Memory B cell (primary cell): ENCODE results near the gene OTOS.

Source experiments
- ATAC-seq: fragments of 150-1000 bp; cut with Tn5 transposase; 2 replicates; pipeline ENCODE4 v1.10.0; 2021; ENCODE audit warnings: low read depth, mild to moderate bottlenecking, moderate library complexity
- DNase-seq, 2 donors: peaks; one replicate each; pipeline ENCODE4 v3.0.0; 2022; ENCODE audit warnings: low spot score in 2 of 2
- H3K27ac Mint-ChIP-seq: one replicate; pipeline ENCODE4 v1.8.0; 2022; ENCODE audit warnings: mild to moderate bottlenecking, moderate library complexity, mixed read lengths
- H3K27me3 Mint-ChIP-seq: one replicate; pipeline ENCODE4 v1.8.0; 2022; ENCODE audit warnings: mixed read lengths
- H3K36me3 Mint-ChIP-seq: one replicate; pipeline ENCODE4 v1.8.0; 2022; ENCODE audit warnings: mild to moderate bottlenecking, mixed read lengths
- H3K4me1 Mint-ChIP-seq: one replicate; pipeline ENCODE4 v1.8.0; 2022; ENCODE audit warnings: mixed read lengths
- H3K4me3 Mint-ChIP-seq: one replicate; pipeline ENCODE4 v1.8.0; 2022; ENCODE audit warnings: mild to moderate bottlenecking, moderate library complexity, mixed read lengths
- H3K9me3 Mint-ChIP-seq: one replicate; pipeline ENCODE4 v1.8.0; 2022; ENCODE audit warnings: mixed read lengths

Gene OTOS

DNA sequence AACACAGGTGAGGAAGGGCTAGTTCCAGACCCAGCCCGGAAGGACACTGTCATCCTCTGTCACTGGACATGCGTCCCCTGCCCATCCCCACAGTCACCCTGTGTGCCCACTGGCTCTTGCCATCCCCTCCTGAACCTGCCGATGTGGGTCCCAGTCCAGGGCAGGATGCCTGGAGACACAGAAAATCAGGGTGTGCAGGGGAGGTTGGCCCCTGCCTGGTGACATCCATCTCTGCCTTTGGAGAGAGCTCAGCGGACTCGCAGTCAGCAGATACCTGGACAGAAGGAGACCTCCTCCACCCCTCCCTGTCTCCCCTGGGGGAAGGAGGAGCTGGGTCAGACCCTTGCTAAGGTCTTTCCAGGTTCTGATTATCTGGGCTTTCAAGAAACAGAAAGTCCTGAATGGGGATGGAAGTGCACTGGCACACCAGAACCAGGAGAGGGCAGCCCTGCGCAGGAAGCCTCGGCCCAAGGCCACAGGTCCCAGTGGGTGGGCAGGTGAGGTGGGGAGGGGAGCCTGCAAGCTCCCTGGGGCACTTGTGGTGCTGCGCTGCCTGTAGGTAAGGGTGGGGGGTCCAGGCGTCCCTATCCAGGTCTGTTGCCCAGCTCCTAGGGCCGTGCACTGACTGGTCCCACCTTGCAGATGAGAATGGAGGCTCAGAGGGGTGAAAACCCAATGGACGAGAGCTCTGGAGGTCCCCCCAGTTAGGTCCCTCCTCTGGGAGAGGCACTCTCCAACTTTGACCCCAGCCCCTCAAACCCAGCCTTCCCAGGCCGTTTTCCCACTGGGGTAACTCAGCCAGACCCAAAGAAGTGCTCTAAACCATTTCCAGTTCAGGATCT is 9.7 kb upstream of the OTOS start:
- peaks cover 9% of the 10 kb centered on the region for H3K4me1 Mint-ChIP-seq
- H3K27ac Mint-ChIP-seq, result no peak overlapping the region
- peak in 1 of 2 donors; percentile 34 for DNase-seq
- H3K36me3 Mint-ChIP-seq, result no peaks in the 10 kb centered on the region
- H3K4me3 Mint-ChIP-seq, result no peak overlapping the region
- peaks cover 26% of the 10 kb centered on the region for H3K27me3 Mint-ChIP-seq
- H3K9me3 Mint-ChIP-seq, result peaks cover 3% of the 10 kb centered on the region
- ATAC-seq, result peak; percentile 45

DNA sequence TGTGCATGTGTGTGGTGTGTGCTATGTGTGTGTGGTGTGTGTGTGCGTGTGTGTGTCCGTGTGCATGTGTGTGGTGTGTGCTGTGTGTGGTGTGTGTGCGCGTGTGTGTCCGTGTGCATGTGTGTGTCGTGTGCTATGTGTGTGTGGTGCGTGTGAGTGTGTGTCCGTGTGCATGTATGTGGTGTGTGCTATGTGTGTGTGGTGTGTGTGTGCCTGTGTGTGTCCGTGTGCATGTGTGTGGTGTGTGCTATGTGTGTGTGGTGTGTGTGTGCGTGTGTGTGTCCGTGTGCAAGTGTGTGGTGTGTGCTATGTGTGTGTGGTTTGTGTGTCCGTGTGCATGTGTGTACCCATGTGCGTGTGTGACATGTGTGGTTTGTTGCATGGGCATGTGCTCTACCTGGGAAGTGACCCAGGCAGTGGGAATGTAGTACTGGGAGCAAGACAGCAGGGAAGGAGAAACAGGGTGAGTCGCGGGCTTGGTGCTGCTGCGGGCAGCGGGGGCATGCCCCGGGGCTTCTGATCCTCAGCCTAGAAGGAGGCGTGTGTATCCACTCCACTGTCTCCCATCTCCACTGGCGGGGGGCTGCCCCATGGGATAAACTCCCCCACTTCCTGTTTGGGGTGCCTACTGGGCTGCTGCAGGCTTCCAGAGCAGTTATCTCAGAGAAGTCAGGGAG is 7.6 kb upstream of the OTOS start:
- Mint-ChIP-seq H3K9me3 (peaks cover 3% of the 10 kb centered on the region), H3K4me1 (peaks cover 9% of the 10 kb centered on the region), H3K27me3 (peaks cover 30% of the 10 kb centered on the region), H3K36me3 (no peaks in the 10 kb centered on the region), H3K27ac (peak overlapping the region; percentile 24), H3K4me3 (no peak overlapping the region)
- ATAC-seq, result no peak
- no peak for DNase-seq

DNA sequence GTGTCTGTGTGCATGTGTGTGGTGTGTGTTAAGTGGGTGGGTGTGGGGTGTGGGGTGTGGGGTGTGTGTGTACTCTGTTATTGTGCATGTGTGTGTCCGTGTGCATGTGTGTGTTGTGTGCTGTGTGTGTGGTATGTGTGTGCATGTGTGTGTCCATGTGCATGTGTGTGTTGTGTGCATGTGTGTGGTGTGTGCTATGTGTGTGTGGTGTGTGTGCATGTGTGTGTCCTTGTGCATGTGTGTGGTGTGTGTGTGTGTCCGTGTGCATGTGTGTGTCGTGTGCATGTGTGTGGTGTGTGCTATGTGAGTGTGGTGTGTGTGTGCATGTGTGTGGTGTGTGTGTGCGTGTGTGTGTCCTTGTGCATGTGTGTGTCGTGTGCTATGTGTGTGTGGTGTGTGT is 6.9 kb upstream of the OTOS start:
- Mint-ChIP-seq H3K4me1 (peaks cover 9% of the 10 kb centered on the region), H3K9me3 (no peaks in the 10 kb centered on the region), H3K27me3 (peaks cover 33% of the 10 kb centered on the region), H3K27ac (peak overlapping the region; percentile 24), H3K4me3 (no peak overlapping the region), H3K36me3 (no peaks in the 10 kb centered on the region)
- ATAC-seq (no peak), DNase-seq (no peak)

DNA sequence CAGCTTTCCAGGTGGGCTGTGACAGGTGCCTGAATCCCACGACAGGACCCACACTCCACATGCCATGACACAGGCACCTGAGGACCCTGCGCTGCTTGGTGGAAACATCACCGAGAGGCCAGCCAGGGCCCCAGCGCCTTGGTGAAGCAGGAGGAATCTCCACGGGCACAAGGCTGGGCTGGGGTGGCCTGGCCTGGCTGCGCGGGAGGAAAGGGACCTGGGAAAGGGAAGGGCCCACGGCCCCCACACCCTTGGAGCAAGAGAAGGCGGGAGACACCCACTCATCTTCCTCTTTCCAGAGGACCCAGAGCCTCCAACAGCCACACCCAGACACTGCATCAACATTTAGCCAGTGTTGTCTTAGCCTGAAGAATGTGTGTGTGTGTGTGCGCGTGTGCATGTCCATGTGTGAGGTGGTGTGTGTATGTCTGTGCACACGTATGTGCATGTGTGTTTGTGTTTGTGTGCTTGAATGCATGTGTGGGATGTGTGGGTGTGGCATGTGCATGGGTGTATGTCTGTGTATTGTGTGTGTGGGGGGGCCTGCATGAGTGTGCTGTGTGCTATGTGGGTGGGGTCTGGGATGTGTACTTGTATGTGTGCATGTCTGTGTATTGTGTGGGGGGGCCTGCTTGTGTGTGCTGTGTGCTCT is 6.3 kb upstream of the OTOS start:
- H3K4me1 Mint-ChIP-seq, result peaks cover 9% of the 10 kb centered on the region
- H3K4me3 Mint-ChIP-seq, result no peak overlapping the region
- H3K9me3 Mint-ChIP-seq, result no peaks in the 10 kb centered on the region
- no peak overlapping the region for H3K27ac Mint-ChIP-seq
- DNase-seq, result no peak
- ATAC-seq, result no peak
- peaks cover 31% of the 10 kb centered on the region for H3K27me3 Mint-ChIP-seq
- no peaks in the 10 kb centered on the region for H3K36me3 Mint-ChIP-seq

DNA sequence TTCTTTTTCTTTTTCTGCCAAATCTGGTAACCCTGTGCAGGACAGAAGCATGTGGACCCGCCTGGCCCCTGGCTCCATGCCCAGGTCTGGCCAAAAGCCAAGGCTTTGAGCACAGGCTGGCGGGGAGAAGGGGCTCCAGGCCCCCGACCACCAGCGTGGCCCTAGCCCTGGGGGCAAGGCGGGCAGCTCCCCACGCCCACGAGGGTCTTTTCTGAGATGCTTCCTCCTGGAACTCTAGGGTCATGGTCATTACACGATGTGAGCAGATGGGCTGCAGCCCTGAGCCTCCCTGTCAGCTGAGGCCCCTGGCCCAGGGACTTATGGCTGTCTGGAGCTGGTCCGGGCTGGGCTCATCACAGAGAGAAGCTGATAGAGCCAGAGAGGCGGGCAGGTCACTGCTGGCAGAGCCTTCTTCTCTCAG is 5.7 kb upstream of the OTOS start:
- Mint-ChIP-seq H3K27ac (no peak overlapping the region), H3K4me1 (peaks cover 9% of the 10 kb centered on the region), H3K4me3 (no peak overlapping the region), H3K9me3 (no peaks in the 10 kb centered on the region), H3K36me3 (no peaks in the 10 kb centered on the region), H3K27me3 (peaks cover 31% of the 10 kb centered on the region)
- DNase-seq (no peak), ATAC-seq (no peak)

DNA sequence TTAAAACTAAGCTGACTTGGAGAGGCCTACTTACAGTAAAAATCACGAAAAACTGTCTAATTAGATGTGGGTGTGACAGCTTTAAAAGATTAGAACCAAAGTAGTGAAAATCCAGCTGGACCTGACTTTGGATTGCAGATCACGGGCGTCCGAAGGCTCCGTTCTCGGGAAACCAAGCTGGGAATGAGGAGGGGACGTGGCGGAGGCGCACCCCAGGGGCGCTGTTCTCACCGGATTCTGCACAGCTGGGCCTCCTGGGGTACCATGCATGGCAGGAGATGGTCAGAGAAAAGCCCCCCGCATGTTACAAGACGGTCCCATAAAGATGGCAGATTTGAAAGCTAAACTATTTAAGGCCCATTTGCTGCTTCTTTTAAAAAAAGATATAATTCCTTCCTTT is 5.0 kb upstream of the OTOS start:
- no peak overlapping the region for H3K27ac Mint-ChIP-seq
- peaks cover 31% of the 10 kb centered on the region for H3K27me3 Mint-ChIP-seq
- no peaks in the 10 kb centered on the region for H3K36me3 Mint-ChIP-seq
- no peaks in the 10 kb centered on the region for H3K9me3 Mint-ChIP-seq
- ATAC-seq, result no peak
- H3K4me1 Mint-ChIP-seq, result peaks cover 9% of the 10 kb centered on the region
- H3K4me3 Mint-ChIP-seq, result no peak overlapping the region
- no peak for DNase-seq

DNA sequence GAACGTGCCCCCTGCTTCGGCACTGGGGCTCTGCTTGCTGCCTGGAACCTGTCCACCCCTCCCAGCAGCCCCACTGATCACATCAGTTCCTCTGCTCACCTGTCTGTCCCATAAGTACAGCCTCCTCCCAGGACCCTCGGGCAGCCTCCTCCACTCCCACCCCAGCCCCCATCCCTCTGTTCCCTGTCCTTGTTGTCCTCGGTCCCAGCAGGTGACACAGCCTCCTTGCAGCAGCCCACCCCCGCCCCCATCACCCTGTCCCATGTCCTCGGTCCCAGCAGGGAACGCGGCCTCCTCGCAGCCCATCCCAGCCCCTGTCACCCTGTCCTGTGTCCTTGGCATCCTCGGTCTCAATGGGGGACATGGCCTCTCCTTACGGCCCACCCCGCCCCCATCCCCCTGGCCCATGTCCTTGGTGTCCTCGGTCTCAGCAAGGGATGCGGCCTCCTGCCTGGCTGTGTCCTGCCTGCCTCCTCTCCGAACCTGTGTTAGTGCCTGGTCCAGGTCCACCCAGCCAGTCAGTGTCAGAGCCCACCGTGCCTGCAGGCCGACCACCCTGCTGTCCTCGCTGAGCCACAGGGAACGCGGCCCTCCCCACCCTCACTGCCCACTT is 4.3 kb upstream of the OTOS start:
- Mint-ChIP-seq H3K4me1 (peaks cover 7% of the 10 kb centered on the region), H3K27ac (no peak overlapping the region), H3K27me3 (peaks cover 28% of the 10 kb centered on the region), H3K4me3 (no peak overlapping the region), H3K36me3 (no peaks in the 10 kb centered on the region), H3K9me3 (no peaks in the 10 kb centered on the region)
- DNase-seq, result no peak
- ATAC-seq, result no peak

DNA sequence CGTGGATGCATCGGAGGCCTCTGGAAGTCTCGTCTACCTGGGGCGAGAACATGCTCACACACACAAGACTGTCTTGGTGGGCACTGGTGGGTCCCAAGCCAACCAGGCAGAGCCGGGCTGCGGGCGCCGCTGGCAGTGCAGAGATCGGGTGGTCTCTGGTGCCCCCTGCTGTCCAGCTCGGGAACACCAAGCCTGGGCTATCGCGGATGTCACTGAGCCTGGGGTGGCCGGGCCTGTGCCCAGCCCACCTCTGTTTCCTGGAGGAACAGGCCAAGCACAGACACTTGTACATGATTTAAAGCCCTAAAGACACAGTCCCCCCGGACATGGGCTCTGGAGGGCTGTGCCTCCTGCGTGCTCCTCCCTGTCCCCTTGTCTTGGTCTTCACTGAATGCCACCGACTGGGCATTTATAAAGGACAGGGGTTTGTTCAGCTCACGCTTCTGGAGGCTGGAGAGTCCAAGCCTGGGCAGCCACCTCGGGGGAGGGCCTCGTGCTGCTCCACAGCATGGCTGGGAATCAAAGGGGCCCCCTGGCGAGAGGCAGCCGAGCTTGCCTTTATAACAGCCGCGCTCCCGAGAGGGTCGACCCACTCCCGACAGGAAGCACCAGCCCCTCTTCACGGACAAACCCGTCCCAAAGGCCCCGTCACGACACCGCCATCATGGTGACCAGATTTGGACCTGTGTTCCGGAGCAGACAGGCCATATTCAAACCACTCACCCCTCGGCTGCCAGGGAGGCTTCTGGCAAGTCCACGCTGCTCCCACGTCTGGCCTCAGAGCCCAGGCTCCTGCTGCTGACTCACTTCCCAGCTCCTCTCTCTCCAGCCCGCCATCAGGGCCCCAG is 3.6 kb upstream of the OTOS start:
- Mint-ChIP-seq H3K4me1 (peaks cover 7% of the 10 kb centered on the region), H3K27me3 (peaks cover 28% of the 10 kb centered on the region), H3K9me3 (no peaks in the 10 kb centered on the region), H3K4me3 (no peak overlapping the region), H3K27ac (no peak overlapping the region), H3K36me3 (no peaks in the 10 kb centered on the region)
- DNase-seq (peak; percentile 85 to 94), ATAC-seq (peak; percentile 92)

DNA sequence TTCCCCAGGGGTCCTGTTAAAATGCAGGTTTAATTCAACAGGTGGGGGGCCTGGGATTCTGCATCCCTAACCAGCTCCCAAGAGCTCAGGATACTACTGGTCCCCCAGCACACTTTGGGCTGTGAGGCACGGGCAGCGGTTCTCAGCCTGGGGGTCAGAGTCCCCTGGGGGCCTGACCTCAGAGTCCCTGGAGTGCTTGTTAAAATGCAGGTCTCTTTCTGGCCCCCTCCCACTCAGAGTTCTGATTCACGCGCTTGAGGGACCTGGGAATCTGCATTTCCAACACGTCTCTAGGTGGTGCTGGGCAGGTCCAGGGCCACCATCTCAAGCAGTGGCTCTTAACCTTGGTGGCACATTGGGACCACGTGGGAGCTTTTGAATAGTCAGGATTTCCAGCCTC is 2.8 kb upstream of the OTOS start:
- Mint-ChIP-seq H3K9me3 (no peaks in the 10 kb centered on the region), H3K27ac (no peak overlapping the region), H3K4me3 (no peak overlapping the region), H3K4me1 (peaks cover 7% of the 10 kb centered on the region), H3K27me3 (peaks cover 24% of the 10 kb centered on the region), H3K36me3 (no peaks in the 10 kb centered on the region)
- peak; percentile 6 for ATAC-seq
- no peak for DNase-seq

DNA sequence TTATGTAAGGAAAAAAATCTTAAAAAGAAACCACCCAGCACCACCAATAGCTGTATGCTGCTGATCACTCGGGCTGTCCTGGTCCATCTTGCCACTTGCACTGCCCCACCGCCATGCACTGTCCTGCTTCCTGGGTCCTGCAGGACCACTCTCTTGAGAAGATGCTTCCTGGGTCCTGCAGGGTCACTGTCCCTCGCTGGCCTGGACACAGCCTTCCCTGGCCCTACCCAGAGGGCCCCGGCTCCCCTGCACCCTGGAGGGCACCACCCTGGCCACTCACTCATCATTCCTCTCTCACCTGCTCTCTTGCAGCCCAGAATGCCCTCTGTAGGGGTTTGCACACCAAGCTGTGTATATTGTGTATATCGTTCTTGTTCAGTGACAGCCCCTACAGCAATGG is 2.4 kb upstream of the OTOS start:
- no peak for ATAC-seq
- Mint-ChIP-seq H3K4me1 (peaks cover 4% of the 10 kb centered on the region), H3K27me3 (peaks cover 21% of the 10 kb centered on the region), H3K9me3 (no peaks in the 10 kb centered on the region), H3K36me3 (no peaks in the 10 kb centered on the region), H3K4me3 (no peak overlapping the region), H3K27ac (no peak overlapping the region)
- DNase-seq, result no peak

DNA sequence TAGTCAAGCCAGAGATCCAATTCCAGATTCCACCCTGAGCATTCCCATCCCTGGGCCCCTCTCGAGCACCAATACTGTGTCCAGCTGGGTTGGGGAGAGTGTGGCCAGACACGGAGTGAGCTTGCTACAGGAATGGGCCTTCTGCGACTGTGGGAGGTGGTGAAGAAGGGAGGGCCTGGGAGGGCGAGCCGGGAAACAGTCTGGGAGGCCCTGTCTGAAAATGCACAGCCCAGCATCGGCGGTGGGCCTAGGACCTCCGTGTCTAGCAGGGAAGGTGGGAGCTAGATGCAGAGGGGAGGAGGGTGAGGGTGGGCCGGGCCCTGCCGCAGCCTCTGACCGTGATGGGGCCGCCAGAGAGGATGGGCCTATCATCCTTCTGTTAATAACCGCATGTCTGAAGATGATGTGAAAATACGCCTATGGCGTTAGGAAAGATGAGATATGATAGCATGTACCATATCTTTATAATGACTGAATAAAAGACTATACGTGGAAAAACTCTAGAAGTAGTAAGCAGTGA is 1.9 kb upstream of the OTOS start:
- Mint-ChIP-seq H3K4me3 (no peak overlapping the region), H3K9me3 (no peaks in the 10 kb centered on the region), H3K27ac (no peak overlapping the region), H3K4me1 (peaks cover under 1% of the 10 kb centered on the region), H3K27me3 (peaks cover 15% of the 10 kb centered on the region), H3K36me3 (no peaks in the 10 kb centered on the region)
- DNase-seq (no peak), ATAC-seq (no peak)

DNA sequence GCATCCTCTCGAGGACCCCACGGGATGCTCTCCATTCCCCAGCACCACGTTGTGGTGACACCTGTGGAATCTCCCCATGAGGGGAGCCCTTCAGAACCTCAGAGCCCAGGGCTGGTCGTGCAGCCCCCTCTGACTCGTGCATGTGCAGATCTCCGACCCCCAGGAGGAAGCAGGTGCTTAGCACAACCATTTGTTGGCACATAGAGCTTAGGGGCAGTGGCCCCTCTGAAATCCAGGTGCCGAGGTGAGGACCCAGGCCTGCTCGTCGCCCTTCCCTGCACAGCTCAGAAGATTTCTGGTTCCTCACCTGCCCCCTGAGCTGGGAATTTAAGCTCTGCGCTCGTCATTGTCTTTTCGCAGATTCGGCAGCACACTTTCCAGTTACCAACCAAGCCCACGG is 1.3 kb upstream of the OTOS start:
- H3K36me3 Mint-ChIP-seq, result no peaks in the 10 kb centered on the region
- no peaks in the 10 kb centered on the region for H3K9me3 Mint-ChIP-seq
- peaks cover 10% of the 10 kb centered on the region for H3K27me3 Mint-ChIP-seq
- H3K4me3 Mint-ChIP-seq, result no peak overlapping the region
- DNase-seq (no peak), ATAC-seq (no peak)
- H3K27ac Mint-ChIP-seq, result no peak overlapping the region
- peaks cover 6% of the 10 kb centered on the region for H3K4me1 Mint-ChIP-seq

DNA sequence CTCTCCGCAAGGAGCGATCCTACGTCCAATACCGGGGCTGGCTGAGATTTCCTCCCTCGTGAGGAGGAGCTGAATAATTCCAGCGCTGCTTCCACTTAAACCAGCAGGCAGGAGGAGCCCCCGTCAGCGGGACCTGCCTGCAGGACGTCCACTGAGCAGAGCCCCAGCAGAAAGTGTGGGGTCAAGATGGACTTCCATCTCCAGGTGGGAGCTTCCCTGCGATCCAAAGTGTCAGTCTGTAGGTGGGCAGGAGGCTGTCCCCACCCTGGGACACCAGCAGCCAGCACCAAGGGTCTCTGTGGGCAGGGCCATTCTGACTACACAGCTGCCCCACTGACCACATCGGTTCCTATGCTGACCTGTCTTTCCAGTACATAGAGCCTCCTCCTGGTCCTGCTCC is 462 bp upstream of the OTOS start:
- no peaks in the 10 kb centered on the region for H3K9me3 Mint-ChIP-seq
- DNase-seq (no peak), ATAC-seq (no peak)
- H3K36me3 Mint-ChIP-seq, result no peaks in the 10 kb centered on the region
- peaks cover 6% of the 10 kb centered on the region for H3K4me1 Mint-ChIP-seq
- peaks cover 10% of the 10 kb centered on the region for H3K27me3 Mint-ChIP-seq
- H3K27ac Mint-ChIP-seq, result no peak overlapping the region
- H3K4me3 Mint-ChIP-seq, result no peak overlapping the region
